Measurements from ENCODE around the gene ADD3. TPM values are rescaled to one million over a fixed set of nuclear protein-coding genes. Genes with fewer than 3 reads are reported as not detected.

The ADD3 gene
- total RNA-seq, 1 experiment from 2014 or later, result 86.7 TPM

DNA sequence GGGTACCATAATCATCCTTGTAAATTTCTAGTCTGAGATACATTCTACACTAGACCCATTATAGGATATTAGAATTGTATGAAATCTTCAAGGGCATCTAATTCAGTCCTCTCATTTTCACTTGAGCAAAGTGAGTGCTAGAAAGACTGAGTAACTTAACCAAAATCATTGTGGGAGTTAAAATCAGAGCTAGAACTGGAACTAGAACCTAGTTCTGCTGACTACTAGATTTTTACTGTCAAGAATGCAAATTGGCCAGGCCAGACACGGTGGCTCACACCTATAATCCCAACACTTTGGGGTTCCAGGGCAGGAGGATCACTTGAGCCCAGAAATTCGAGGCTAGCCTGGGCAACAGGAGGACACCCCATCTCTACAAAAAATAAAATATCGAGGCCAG lies 53.9 kb downstream of the ADD3 start (continued):
- no peak for TF ChIP-seq ZNF423 (CRISPR knock-in tag; IDR thresholded peaks at IDR 0.05)
- TF ChIP-seq, protein P1, sequence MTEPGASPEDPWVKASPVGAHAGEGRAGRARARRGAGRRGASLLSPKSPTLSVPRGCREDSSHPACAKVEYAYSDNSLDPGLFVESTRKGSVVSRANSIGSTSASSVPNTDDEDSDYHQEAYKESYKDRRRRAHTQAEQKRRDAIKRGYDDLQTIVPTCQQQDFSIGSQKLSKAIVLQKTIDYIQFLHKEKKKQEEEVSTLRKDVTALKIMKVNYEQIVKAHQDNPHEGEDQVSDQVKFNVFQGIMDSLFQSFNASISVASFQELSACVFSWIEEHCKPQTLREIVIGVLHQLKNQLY (CRISPR knock-in tag; IDR thresholded peaks at IDR 0.05), result no peak
- no peak for TF ChIP-seq FOXP1 (CRISPR knock-in tag; IDR thresholded peaks at IDR 0.05; ENCODE audit: borderline replicate concordance)

DNA sequence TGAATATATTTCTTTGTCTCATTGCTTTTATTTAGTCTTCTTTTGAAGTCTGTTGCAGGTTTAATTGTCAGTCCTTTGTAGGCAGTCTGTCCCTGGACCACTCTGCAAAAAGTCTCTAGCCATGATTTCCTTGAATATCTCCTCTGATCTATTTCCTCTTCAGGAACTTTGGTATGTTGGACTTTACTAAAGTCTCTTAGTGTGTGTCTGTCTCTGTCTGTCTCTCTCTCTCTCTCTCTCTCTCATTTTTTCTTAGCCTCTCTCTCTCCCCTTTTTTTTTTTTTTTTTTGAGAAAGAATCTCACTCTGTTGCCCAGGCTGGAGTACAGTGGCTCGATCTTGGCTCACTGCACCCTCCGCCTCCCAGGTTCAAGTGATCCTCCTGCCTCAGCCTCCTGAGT lies 57.5 kb downstream of the ADD3 start:
- ATAC-seq, result no peak
- no peaks in the 10 kb centered on the region for H3K27me3 Mint-ChIP-seq (ENCODE audit: low read depth)
- ChIA-PET CTCF (no interaction called here), POLR2A (no interaction called here)
- H3K4me1 Mint-ChIP-seq, result peaks cover 26% of the 10 kb centered on the region
- no peaks in the 10 kb centered on the region for H3K36me3 Mint-ChIP-seq
- H3K27ac Mint-ChIP-seq, result no peak overlapping the region
- DNase-seq (ENCODE audit: low spot score), result no peak
- no peaks in the 10 kb centered on the region for H3K9me3 Mint-ChIP-seq
- no peak overlapping the region for H3K4me3 Mint-ChIP-seq
- TF ChIP-seq, protein P2, sequence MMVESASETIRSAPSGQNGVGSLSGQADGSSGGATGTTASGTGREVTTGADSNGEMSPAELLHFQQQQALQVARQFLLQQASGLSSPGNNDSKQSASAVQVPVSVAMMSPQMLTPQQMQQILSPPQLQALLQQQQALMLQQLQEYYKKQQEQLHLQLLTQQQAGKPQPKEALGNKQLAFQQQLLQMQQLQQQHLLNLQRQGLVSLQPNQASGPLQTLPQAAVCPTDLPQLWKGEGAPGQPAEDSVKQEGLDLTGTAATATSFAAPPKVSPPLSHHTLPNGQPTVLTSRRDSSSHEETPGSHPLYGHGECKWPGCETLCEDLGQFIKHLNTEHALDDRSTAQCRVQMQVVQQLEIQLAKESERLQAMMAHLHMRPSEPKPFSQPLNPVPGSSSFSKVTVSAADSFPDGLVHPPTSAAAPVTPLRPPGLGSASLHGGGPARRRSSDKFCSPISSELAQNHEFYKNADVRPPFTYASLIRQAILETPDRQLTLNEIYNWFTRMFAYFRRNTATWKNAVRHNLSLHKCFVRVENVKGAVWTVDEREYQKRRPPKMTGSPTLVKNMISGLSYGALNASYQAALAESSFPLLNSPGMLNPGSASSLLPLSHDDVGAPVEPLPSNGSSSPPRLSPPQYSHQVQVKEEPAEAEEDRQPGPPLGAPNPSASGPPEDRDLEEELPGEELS (CRISPR knock-in tag; IDR thresholded peaks at IDR 0.05), result no peak
- no peak for TF ChIP-seq SP1 (CRISPR knock-in tag; conservative IDR thresholded peaks at IDR 0.05)
- no peak for TF ChIP-seq ZNF219 (CRISPR knock-in tag; IDR thresholded peaks at IDR 0.05; ENCODE audit: borderline replicate concordance)
- TF ChIP-seq ZNF232 (CRISPR knock-in tag; IDR thresholded peaks at IDR 0.05), result no peak
- TF ChIP-seq ZNF121 (CRISPR knock-in tag; IDR thresholded peaks at IDR 0.05), result peak; percentile 32; the same call in 1 of the 2 replicates
- TF ChIP-seq, protein P3, sequence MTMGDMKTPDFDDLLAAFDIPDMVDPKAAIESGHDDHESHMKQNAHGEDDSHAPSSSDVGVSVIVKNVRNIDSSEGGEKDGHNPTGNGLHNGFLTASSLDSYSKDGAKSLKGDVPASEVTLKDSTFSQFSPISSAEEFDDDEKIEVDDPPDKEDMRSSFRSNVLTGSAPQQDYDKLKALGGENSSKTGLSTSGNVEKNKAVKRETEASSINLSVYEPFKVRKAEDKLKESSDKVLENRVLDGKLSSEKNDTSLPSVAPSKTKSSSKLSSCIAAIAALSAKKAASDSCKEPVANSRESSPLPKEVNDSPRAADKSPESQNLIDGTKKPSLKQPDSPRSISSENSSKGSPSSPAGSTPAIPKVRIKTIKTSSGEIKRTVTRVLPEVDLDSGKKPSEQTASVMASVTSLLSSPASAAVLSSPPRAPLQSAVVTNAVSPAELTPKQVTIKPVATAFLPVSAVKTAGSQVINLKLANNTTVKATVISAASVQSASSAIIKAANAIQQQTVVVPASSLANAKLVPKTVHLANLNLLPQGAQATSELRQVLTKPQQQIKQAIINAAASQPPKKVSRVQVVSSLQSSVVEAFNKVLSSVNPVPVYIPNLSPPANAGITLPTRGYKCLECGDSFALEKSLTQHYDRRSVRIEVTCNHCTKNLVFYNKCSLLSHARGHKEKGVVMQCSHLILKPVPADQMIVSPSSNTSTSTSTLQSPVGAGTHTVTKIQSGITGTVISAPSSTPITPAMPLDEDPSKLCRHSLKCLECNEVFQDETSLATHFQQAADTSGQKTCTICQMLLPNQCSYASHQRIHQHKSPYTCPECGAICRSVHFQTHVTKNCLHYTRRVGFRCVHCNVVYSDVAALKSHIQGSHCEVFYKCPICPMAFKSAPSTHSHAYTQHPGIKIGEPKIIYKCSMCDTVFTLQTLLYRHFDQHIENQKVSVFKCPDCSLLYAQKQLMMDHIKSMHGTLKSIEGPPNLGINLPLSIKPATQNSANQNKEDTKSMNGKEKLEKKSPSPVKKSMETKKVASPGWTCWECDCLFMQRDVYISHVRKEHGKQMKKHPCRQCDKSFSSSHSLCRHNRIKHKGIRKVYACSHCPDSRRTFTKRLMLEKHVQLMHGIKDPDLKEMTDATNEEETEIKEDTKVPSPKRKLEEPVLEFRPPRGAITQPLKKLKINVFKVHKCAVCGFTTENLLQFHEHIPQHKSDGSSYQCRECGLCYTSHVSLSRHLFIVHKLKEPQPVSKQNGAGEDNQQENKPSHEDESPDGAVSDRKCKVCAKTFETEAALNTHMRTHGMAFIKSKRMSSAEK (CRISPR knock-in tag; IDR thresholded peaks at IDR 0.05; ENCODE audit: borderline replicate concordance), result no peak
- TF ChIP-seq, protein P4, sequence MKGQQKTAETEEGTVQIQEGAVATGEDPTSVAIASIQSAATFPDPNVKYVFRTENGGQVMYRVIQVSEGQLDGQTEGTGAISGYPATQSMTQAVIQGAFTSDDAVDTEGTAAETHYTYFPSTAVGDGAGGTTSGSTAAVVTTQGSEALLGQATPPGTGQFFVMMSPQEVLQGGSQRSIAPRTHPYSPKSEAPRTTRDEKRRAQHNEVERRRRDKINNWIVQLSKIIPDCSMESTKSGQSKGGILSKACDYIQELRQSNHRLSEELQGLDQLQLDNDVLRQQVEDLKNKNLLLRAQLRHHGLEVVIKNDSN (CRISPR knock-in tag; IDR thresholded peaks at IDR 0.05), result no peak

DNA sequence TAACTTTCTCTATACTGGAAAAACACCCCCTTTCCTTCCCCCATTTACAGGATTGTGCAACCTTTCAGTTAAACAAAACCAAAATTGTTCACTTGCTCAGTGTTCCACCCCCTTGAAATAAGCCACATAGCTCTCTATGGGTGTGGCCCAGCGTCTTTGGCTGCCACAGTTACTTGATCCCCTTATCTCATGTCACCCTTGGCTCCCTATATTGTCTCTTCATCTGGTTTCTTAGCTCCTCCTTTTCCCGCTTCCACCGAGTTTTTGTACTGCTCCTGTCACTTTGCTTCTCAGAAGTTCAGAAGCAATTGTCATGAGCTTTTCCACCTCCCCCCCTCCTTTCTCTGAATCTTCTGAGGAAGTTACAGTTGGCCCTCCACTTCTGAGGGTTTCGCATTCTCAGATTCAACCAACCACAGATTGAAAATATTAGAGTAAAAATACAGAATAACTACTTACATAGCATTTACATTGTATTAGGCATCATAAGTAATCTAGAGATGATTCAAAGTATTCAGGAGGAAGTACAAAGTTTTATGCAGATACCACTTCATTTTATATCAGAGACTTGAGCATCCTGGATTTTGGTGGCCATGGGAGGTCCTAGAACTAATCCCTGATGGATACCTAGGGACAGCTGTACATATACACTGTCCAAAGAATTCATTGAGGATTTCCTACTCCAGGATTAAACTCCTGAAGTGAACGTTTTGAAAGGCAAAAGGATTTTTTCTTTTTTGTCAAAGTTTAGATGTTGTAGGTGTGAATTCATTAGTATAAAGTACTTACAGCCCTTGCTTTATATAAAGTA lies 60.4 kb downstream of the ADD3 start:
- ChIA-PET CTCF (interaction anchor here (1.0 to 2.1 kb wide), 4 partner anchors 11 to 184 kb away, joined by 3 to 9 read pairs (median 4); no protein-coding TSS in a partner anchor), POLR2A (no interaction called here)
- Mint-ChIP-seq H3K4me3 (no peak overlapping the region), H3K27ac (no peak overlapping the region), H3K36me3 (no peaks in the 10 kb centered on the region), H3K27me3 (ENCODE audit: low read depth) (no peaks in the 10 kb centered on the region), H3K9me3 (no peaks in the 10 kb centered on the region), H3K4me1 (peaks cover 34% of the 10 kb centered on the region)
- ATAC-seq (peak; percentile 75), DNase-seq (ENCODE audit: low spot score) (no peak)
- TF ChIP-seq, protein P5, sequence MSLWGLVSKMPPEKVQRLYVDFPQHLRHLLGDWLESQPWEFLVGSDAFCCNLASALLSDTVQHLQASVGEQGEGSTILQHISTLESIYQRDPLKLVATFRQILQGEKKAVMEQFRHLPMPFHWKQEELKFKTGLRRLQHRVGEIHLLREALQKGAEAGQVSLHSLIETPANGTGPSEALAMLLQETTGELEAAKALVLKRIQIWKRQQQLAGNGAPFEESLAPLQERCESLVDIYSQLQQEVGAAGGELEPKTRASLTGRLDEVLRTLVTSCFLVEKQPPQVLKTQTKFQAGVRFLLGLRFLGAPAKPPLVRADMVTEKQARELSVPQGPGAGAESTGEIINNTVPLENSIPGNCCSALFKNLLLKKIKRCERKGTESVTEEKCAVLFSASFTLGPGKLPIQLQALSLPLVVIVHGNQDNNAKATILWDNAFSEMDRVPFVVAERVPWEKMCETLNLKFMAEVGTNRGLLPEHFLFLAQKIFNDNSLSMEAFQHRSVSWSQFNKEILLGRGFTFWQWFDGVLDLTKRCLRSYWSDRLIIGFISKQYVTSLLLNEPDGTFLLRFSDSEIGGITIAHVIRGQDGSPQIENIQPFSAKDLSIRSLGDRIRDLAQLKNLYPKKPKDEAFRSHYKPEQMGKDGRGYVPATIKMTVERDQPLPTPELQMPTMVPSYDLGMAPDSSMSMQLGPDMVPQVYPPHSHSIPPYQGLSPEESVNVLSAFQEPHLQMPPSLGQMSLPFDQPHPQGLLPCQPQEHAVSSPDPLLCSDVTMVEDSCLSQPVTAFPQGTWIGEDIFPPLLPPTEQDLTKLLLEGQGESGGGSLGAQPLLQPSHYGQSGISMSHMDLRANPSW (CRISPR knock-in tag; conservative IDR thresholded peaks at IDR 0.05; ENCODE audit: low read depth), result no peak
- TF ChIP-seq, protein P6, sequence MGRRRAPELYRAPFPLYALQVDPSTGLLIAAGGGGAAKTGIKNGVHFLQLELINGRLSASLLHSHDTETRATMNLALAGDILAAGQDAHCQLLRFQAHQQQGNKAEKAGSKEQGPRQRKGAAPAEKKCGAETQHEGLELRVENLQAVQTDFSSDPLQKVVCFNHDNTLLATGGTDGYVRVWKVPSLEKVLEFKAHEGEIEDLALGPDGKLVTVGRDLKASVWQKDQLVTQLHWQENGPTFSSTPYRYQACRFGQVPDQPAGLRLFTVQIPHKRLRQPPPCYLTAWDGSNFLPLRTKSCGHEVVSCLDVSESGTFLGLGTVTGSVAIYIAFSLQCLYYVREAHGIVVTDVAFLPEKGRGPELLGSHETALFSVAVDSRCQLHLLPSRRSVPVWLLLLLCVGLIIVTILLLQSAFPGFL (CRISPR knock-in tag; IDR thresholded peaks at IDR 0.05; ENCODE audit: borderline replicate concordance), result no peak
- no peak for TF ChIP-seq RELA (CRISPR knock-in tag; IDR thresholded peaks at IDR 0.05; ENCODE audit: borderline replicate concordance)
- TF ChIP-seq EMX1 (CRISPR knock-in tag; IDR thresholded peaks at IDR 0.05), result no peak
- no peak for TF ChIP-seq ZNF121 (CRISPR knock-in tag; IDR thresholded peaks at IDR 0.05)
- TF ChIP-seq, protein P7, sequence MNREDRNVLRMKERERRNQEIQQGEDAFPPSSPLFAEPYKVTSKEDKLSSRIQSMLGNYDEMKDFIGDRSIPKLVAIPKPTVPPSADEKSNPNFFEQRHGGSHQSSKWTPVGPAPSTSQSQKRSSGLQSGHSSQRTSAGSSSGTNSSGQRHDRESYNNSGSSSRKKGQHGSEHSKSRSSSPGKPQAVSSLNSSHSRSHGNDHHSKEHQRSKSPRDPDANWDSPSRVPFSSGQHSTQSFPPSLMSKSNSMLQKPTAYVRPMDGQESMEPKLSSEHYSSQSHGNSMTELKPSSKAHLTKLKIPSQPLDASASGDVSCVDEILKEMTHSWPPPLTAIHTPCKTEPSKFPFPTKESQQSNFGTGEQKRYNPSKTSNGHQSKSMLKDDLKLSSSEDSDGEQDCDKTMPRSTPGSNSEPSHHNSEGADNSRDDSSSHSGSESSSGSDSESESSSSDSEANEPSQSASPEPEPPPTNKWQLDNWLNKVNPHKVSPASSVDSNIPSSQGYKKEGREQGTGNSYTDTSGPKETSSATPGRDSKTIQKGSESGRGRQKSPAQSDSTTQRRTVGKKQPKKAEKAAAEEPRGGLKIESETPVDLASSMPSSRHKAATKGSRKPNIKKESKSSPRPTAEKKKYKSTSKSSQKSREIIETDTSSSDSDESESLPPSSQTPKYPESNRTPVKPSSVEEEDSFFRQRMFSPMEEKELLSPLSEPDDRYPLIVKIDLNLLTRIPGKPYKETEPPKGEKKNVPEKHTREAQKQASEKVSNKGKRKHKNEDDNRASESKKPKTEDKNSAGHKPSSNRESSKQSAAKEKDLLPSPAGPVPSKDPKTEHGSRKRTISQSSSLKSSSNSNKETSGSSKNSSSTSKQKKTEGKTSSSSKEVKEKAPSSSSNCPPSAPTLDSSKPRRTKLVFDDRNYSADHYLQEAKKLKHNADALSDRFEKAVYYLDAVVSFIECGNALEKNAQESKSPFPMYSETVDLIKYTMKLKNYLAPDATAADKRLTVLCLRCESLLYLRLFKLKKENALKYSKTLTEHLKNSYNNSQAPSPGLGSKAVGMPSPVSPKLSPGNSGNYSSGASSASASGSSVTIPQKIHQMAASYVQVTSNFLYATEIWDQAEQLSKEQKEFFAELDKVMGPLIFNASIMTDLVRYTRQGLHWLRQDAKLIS (CRISPR knock-in tag; IDR thresholded peaks at IDR 0.05; ENCODE audit: borderline replicate concordance), result no peak

Data from WTC11 (cell line).